GM21381 (cell line): ENCODE results near the gene MIF4GD.

Experiments
- ATAC-seq: cut with Tn5 transposase; IDR thresholded peaks from one replicate; pipeline ENCODE4 v1.9.1; 2021; ENCODE audit warnings: mild to moderate bottlenecking, moderate library complexity; ENCODE audit not compliant: unreplicated experiment

The MIF4GD gene

GRCh38 chr17:75238684-75239191, 32.3 kb downstream of the MIF4GD start:
- no peak for ATAC-seq

DNA sequence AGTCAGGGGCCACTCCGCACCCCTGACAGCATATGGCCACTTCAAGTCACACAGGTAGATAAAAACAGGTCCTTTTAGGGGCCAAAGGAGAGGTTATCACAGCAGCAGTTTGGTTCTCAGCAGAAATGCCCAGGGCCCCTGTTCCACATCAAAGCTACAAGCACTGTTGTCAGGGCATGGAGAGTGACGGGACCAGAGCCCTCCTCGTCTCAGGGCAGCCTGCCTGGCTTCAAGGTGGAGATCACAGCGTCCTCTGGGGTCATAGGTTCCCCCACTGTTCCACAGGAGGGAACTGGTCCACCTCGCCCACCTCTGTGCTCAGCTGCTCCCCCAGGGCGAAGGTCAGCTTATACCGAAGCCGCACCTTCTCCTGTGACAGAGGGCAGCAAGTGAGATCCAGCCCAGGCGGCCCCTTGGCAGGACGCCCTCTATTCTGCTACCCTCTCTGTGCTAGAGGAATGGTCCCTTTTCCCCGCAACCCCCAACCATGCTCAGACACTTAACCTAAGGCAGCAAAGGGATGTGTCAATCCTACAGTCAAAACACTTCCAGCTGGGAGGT, 32.9 kb downstream of the MIF4GD start:
- ATAC-seq = no peak

DNA sequence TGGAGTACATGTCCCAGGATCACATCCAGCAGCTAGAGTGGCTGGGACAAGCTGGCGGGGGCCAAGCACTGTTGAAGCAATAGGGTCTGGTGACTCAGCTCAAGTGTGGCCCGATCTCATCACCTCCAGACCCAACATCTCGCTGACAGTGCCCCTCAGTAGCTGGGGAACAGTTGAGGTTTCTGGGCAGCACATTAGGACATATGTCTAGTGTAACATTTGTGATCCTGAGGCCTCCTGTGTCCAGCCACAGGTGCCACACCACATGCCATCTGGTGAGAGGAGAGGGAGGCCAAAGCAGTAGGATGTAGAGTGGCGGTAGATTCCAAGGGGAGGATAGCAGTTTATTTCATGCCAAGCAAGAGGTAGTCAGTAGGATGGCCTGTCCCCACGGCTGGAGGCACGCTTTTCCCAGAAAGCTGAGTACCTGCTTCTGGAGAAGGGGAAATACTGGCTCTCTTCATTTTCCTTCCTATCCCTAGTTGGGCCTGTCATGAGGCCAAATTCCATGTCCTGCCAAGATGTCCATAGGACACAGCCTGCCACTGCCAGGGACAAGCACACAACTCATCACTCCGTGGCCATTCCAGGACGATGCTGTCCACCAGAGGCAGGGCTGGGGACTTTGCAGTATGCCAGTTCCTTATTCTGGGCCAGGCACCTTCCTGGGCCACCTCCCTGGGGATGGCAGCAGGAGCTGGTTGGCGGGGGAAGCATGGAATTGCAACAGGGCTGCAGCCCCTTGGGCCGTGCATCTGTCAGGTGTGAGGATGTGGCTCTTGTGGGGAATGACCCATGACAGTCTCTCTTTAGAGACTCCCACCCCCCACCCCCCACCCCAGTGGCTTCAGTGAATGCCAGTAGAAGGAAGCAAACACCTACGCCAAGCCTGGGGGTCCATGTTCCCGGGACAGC, 33.7 kb downstream of the MIF4GD start:
- no peak for ATAC-seq

DNA sequence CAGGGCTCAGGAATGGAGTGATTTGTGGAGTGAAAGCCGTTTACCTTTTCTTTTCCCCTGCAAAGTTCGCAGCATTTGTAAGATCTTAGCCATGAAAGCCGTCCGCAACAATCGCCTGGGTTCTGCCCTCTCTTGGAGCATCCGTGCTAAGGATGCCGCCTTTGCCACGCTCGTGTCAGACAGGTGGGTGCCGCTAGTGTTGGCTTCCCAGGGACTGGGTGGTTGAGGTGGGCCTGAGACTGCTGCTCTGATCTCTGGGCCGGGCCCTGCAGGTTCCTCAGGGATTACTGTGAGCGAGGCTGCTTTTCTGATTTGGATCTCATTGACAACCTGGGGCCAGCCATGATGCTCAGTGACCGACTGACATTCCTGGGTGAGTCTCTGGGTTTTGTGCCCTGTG, 38.2 kb downstream of the MIF4GD start:
- no peak for ATAC-seq

- ATAC-seq = no peak
These were observed 39.1 kb downstream of the MIF4GD start for GRCh38 chr17:75231741-75232464.

- ATAC-seq = no peak
These were observed 40.0 kb downstream of the MIF4GD start for GRCh38 chr17:75231071-75231470.

- no peak for ATAC-seq
These were observed 42.2 kb downstream of the MIF4GD start for GRCh38 chr17:75228847-75229246.

DNA sequence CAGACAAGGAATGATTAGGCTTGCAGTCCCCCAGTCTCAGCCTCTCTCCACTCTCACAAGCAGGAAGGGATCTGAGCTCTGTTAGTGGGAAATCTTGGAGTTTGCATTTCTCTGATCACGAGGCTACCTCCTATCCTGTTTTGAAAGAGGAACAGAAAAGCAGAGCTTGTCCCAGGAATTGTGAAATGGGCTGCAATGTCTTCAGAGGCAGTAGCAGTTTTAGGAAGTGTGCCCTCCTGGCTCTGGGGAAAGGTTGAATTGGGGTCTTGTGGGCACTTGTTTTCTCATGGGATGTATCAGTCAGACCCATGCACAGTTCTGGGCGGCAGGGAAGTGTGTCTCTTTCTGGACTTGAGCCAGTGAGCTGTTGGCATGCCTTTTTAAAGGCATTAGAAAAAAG, 42.7 kb downstream of the MIF4GD start:
- no peak for ATAC-seq

- ATAC-seq = no peak
These were observed 43.3 kb downstream of the MIF4GD start for GRCh38 chr17:75227729-75228128.

- ATAC-seq = no peak
These were observed 46.0 kb downstream of the MIF4GD start for GRCh38 chr17:75225016-75225415.

DNA sequence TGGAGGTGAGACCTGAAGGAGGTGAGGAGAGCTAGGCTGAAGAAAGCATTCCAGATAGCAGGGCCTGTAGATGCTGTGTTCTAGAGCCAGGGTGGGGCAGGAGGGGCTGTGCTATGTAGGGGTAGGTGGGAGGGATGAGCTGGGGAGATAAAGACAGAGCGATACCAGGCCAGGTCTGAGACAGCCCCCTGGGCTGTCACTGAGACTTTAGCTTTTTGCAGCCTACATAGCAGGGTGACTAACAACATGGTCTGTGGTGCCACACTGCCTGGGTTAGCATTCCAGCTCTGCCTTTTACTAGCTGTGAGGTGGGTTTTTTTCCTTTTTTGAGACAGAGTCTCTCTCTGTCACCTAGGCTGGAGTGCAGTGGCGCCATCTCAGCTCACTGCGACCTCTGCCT, 51.2 kb downstream of the MIF4GD start:
- no peak for ATAC-seq

DNA sequence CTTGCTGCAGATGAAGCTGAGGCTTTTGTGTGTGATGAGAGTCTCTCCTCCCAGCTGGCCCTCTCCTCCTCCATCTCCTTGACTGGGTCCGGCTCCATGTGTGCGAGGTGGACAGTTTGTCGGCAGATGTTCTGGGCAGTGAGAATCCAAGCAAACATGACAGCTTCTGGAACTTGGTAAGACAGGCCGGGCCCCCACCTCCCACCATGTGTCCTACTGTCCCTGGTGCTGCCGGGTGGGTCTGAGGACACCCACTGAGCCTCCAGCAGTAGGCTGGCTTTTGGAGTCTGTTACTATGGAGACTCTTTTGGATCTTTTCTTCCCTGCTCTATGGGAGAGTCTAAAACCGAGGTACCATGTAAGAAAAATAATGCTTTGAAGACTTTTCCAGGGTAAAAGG, 52.9 kb downstream of the MIF4GD start:
- ATAC-seq = no peak
